HG03342 (cell line): ENCODE data around the gene ZNF175.
A peak's percentile ranks its signal among the peaks of the same experiment; 100 is the strongest.

Experiments used
- ATAC-seq: cut with Tn5 transposase; IDR thresholded peaks from one replicate; pipeline ENCODE4 v1.9.1; 2021; ENCODE audit warnings: mild to moderate bottlenecking, moderate library complexity; ENCODE audit not compliant: unreplicated experiment

ZNF175 gene

GRCh38 chr19:51570962-51571575 lies at the start of gene ZNF175:
ZNF175 (plus strand) TSS chr19:51571283; CDS start chr19:51573330, 2,047 bp downstream.
- peak; percentile 82 for ATAC-seq

GRCh38 chr19:51521357-51521756 lies 49.7 kb upstream of the ZNF175 start:
- no peak for ATAC-seq

DNA sequence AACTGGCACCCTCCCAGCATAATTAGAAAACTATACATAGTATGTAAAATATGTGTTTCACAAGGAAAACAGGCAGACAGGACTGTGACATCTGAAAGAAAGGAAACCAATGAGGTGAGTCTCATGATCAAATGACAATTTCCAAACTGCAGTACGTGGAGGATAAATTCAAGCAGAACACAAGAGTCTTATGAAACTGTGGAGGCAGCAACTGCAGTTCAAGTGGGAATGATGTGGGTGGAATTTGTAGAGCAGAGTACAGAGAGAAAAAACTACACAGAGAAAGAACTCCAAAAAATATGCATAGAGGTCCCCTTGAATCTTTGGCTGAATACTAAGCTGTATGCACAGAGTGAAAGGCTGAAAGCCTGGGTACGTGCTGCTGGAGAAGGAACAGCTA lies 49.3 kb upstream of the ZNF175 start:
- no peak for ATAC-seq

DNA sequence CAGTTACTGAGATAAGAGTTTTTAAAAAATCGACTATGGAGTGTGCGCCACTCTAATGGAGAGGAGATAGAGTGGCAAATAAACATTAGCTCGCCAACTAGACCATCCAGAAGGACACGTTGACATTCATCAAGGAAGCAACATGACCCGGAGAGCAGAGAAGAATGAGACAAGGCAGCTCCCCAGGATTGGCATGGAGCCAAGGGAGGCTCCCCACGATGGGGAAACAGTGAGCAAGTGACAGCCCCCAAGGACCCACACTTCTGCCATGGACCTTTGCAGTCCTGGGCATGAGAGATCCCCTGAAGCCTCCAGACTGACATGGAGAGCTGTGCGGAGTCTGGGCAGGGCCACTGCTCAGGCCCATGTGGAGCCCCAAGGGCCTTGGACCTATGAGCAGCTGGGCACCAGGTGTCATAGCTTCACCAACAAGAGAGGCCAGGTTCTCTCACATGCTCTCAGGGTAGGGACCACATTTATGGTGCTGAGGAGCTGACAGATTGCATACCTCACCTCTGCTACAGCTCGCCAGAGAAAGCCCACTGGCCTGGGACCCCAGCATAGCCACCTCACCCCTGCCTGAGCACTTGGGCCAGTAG lies 46.3 kb upstream of the ZNF175 start:
- ATAC-seq: no peak

- no peak for ATAC-seq
Measured at GRCh38 chr19:51525651-51526050, 45.4 kb upstream of the ZNF175 start.

GRCh38 chr19:51529301-51529700 lies 41.8 kb upstream of the ZNF175 start:
- ATAC-seq: no peak

DNA sequence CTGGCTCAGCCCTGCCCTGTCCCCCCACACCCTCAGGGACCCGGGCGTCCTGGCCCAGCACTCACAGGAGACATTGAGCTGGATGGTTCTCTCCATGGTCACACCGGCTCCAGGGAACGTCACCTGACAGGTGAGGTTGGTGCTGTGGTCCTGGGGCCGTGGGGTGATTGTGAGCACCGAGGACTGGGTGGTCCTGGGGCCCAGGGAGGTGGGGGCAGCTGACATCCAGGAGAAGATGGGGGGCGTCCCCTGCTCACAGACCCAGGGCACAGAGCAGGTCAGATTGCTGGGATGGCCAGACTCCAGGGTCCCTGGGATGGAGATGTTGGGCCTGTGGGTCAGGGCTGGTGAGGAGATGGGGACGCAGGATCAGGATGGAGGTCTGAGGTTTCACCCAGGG lies 40.5 kb upstream of the ZNF175 start:
- no peak for ATAC-seq

- ATAC-seq: no peak
Measured at GRCh38 chr19:51531349-51532315, 39.5 kb upstream of the ZNF175 start, which contains the start of gene SIGLEC6. SIGLEC6 (minus strand) TSS chr19:51531670; CDS start chr19:51531648, 22 bp downstream.

DNA sequence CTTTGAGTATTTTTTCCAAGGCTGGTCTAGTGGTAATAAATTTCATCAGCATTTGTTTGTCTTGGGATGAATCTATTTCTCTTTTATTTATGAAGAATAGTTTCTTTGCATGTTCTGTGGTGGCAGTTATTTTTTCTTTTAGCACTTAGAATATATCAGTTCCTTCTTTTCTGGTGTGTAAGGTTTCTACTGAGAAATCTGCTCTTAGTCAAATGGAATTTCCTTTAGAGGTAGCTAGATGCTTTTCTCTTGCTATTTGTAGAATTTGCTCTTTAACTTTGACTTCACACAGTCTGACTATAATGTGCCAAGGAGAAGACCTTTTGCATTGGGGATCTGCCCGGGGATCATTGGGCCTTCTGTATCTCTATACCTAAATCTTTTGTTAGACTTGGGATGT lies 35.5 kb upstream of the ZNF175 start:
- no peak for ATAC-seq

DNA sequence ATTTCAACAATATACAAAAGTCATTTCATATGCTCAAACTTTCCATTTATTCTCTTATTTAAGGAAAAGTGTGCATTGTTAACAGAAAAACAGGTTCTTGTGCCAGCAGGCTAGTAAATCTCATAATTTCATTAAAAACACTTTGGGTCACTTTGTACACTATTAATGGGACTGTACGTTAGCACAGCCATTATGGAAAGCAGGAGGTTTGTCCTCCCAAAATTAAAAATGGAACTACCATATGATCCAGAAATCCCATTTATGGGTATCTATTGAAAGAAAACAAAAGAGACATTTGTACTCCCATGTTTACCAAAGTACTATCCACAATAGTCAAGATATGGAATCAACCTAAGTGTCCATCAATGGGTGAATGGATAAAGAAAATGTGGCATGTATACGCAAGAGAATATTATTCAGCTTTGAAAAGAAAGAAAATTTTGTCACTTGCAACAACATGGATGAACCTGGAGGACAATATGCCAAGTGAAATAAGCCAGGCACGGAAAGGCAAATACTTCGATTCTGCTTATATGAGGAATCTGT lies 31.2 kb upstream of the ZNF175 start:
- ATAC-seq: no peak

- no peak for ATAC-seq
Measured at GRCh38 chr19:51541458-51542357, 29.4 kb upstream of the ZNF175 start.

DNA sequence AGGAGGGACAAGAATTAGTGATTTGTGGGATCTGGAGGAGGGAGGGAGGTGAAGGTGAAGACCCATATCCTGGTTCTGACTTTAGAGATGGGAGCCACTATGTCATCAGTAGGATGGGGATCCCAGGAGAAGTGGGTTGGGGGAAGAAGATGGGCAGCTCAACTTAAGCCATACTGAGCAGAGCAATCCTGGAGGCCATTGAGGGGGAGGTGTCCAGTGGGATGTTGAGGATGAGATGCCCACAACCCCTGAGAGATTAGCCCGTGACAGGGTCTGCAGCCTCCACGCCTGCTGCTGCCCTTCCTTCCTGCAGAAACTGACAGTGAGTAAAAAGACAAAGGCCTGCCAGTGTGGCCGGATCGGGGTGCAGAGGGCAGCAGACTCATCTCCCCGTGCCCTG lies 28.4 kb upstream of the ZNF175 start:
- ATAC-seq: no peak

GRCh38 chr19:51544038-51544437 lies 27.0 kb upstream of the ZNF175 start:
- no peak for ATAC-seq

GRCh38 chr19:51546107-51546649 lies 24.9 kb upstream of the ZNF175 start:
- no peak for ATAC-seq

DNA sequence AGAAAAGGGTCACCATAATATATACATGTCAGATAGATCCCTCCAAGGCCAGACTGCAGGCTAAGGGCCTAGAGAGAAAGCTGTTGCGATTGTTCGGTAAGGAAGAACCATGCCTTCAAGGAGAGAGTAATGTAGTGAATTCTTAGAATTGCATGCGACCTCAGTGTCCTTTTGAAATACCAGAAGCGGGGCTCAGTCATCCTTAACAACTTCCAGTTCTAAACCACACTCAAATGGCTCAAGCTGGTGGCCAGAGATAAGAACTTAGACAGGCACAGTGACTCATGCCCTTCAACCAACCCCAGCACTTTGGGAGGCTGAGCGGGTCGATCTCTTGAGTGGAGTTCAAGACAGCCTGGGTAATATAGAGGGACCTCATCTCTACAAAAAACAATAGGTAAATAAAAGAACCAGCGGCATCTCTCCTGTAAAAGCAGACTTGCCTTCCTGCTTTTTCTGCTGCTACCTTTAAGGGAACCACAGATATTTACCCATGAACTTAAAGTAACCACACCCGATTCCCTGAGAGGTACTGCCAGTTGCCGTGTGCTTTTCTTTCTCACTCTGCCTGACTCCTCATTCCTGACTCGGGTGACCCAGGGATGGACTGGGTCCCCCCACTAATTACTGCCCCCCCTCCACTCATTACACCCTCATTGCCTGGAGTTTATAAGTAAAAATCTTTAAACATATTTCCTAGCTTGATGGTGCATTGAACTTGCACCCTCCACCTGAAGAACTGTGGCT lies 24.3 kb upstream of the ZNF175 start:
- ATAC-seq: no peak

DNA sequence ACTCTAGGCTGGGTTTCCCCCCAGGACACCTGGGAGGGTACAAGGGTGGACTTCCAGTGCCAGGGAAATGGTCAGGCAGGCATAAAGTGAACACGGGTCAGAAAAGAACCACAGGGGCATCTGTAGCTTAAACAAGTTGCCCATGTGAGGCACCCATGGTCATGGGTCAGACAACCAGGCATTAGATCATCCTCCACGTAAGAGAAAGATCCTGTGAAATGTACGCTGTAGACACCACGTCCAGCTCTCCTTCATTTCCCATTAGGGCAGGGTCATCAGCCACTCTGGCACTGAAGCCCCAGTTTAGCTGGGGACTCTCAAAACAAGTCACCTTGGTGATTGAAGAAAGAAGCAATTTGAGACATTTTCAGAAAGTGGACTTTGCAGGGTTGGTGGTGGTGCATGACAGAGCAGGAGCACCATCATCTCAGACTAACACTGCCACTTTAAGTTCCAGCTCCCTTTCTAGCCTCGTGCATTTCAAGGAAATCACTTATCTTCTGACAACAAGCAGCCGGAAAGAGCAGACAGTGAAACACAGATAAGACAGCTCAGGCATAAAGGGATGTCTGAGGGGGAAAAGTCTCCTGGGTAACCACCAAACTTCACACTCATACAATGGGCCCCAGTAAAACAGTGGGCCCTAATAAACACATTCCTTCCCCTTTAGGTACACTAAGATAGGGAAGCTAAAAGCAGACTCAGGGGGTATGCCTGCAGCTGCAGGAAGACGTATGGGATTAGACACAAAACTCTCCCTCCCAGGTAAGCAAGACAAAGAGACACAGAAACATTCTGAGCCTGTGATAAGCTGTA lies 23.5 kb upstream of the ZNF175 start:
- no peak for ATAC-seq

- no peak for ATAC-seq
Measured at GRCh38 chr19:51548213-51548651, 22.9 kb upstream of the ZNF175 start.

DNA sequence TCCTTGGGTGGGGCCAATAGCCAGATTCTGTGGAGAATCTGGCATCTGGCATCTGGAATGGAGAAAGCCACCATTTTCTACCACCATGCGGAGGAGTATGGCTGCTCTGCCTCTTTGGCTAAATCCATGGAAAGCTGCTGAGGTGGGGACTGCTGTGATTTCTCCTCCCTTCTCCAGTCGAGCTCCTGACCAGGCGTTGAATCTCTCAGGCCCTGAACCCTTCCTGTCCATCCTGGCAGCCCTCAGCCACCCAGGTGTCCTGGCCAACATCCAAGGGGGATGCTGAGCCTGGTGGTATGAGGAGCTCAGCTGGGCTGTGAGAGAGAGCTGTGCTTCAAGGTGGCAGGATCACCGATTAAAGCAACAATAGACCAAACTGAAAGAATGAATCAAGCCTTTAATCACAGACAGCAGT lies 22.2 kb upstream of the ZNF175 start:
- ATAC-seq: no peak
